Stimulated activated CD4-positive, alpha-beta T cell treated with anti-CD3 and anti-CD28 coated beads, Interleukin-15, amount 100 ng/mL, for 1 hour (primary cell): ENCODE measurements around the gene POR.
"Not testable (repeated sequence)": the region's sequence is repeated elsewhere in the genome, so short reads cannot be mapped to it uniquely, and the experiment has no call there.

ENCODE experiments used
- DNase-seq, 2 donors: peaks; one replicate each; pipeline ENCODE4 v3.0.0-alpha.2; 2020; ENCODE audit warnings: low read depth in 1 of 2, low spot score in 1 of 2

POR gene

GRCh38 chr7:76016191-76016947, 101.4 kb downstream of the POR start:
- no peak for DNase-seq

GRCh38 chr7:76018520-76018919, 103.6 kb downstream of the POR start:
- not testable (repeated sequence) for DNase-seq

- DNase-seq: peak; percentile 39 to 59
Observed at GRCh38 chr7:76020031-76020714, 105.2 kb downstream of the POR start.

GRCh38 chr7:76022026-76022780, 107.2 kb downstream of the POR start:
- no peak for DNase-seq

GRCh38 chr7:76023002-76023401, 108.0 kb downstream of the POR start:
- no peak for DNase-seq

GRCh38 chr7:76029682-76030081, 114.7 kb downstream of the POR start:
- not testable (repeated sequence) for DNase-seq

- DNase-seq: no peak
Observed at GRCh38 chr7:76031964-76032363, 117.0 kb downstream of the POR start.
